GM12891 (cell line): ENCODE measurements around the gene SLC44A3.

Experiments used
- PAX5 ChIP-seq: IDR thresholded peaks from 2 replicates; pipeline ENCODE4 v1.6.1; 2011; ENCODE audit warnings: low read length, moderate library complexity, mild to moderate bottlenecking; ENCODE audit not compliant: insufficient read depth, severe bottlenecking
- POLR2A ChIP-seq: IDR thresholded peaks from 2 replicates; pipeline ENCODE4 v1.6.1; 2011; ENCODE audit warnings: low read depth, low read length, control low read depth
- POLR2AphosphoS5 ChIP-seq: IDR thresholded peaks from 2 replicates; pipeline ENCODE4 v1.6.1; 2011; ENCODE audit warnings: low read depth, low read length, control low read depth
- SPI1 ChIP-seq: IDR thresholded peaks from 2 replicates; pipeline ENCODE4 v1.6.1; 2011; ENCODE audit warnings: low read depth, low read length, control low read depth
- TAF1 ChIP-seq: IDR thresholded peaks from 2 replicates; pipeline ENCODE4 v1.6.1; 2011; ENCODE audit warnings: low read depth, low read length, control low read depth

DNA sequence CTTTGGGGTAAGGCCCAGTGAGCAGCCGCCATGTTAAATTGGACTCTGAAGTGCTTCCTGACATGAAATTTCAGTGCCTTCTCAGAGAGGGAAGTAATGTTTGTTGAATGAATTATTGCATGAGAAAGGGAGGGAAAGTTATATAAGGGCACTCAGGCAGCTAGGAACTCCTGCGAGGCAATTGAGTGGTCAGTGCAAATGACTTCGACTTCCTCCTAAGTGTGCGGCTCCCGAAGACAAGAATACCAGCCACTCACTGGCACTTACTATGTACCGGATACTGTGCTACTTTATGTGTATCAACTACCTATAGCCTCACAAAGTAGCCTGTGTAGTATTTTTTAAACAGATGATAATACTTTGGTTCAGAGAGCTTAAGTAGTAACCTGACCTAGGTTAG, 54.3 kb downstream of the SLC44A3 start:
- no peak for TF ChIP-seq POLR2A
- TF ChIP-seq POLR2AphosphoS5: no peak
- TF ChIP-seq TAF1: no peak
- no peak for TF ChIP-seq PAX5
- TF ChIP-seq SPI1: no peak
